Activated CD4-positive, alpha-beta T cell treated with anti-CD3 and anti-CD28 coated beads, Interleukin-2, Interleukin-4, amounts not matched to agents 100 ng/mL and 50 ng/mL, durations not matched to agents 16 hours and 8 hours (primary cell): ENCODE data around the gene ENTPD2.

Experiments used
- DNase-seq: peaks from one replicate; pipeline ENCODE4 v3.0.0-alpha.2; 2020; ENCODE audit warnings: low spot score

Gene ENTPD2

DNA sequence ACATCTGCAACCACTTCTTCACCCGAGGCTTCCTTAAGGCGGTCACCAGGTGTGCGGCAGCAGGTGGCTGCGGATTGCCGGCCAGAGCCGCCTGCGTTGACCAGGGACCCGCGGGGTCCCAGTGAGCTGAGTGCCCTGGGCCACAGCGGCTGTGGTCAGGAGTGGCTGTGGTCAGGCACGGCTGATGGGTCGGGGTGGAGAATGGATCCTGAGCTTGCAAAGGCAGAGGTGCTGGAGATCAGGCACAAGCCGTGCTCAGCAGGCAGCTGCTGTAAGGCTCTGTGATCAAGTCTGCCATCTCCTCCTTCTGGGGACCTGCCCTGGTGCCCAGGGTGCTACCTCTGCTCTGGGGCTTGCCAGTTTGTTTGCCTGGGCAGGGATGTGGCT, 25.5 kb upstream of the ENTPD2 start:
- DNase-seq, result no peak

DNA sequence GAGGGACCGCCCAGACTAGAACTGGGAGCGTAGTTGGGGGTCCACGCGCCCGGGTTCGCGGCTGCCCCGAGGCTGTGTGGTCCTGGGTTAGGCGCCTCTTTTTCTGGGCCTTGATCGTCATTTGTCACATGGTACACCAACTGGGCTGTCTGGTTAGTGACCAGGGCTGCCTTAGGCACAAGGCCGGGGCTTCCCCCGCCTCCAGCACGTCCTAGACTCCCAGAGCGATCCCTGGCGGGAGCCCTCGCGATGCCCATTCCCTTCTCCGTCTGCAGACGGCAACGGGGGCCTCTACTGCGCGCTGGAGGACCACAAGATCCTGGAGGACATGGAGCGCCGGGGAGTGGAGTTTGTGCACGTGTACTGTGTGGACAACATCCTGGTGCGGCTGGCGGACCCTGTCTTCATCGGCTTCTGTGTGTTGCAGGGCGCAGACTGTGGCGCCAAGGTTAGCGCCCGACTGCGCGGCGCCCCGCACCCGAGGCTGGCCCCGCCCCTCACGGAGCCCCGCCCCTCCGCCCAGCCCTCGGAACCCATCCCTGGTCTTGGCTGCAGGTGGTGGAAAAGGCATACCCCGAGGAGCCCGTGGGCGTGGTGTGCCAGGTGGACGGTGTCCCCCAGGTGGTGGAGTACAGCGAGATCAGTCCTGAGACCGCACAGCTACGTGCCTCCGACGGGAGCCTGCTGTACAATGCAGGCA, 25.0 kb upstream of the ENTPD2 start:
- DNase-seq, result no peak

DNA sequence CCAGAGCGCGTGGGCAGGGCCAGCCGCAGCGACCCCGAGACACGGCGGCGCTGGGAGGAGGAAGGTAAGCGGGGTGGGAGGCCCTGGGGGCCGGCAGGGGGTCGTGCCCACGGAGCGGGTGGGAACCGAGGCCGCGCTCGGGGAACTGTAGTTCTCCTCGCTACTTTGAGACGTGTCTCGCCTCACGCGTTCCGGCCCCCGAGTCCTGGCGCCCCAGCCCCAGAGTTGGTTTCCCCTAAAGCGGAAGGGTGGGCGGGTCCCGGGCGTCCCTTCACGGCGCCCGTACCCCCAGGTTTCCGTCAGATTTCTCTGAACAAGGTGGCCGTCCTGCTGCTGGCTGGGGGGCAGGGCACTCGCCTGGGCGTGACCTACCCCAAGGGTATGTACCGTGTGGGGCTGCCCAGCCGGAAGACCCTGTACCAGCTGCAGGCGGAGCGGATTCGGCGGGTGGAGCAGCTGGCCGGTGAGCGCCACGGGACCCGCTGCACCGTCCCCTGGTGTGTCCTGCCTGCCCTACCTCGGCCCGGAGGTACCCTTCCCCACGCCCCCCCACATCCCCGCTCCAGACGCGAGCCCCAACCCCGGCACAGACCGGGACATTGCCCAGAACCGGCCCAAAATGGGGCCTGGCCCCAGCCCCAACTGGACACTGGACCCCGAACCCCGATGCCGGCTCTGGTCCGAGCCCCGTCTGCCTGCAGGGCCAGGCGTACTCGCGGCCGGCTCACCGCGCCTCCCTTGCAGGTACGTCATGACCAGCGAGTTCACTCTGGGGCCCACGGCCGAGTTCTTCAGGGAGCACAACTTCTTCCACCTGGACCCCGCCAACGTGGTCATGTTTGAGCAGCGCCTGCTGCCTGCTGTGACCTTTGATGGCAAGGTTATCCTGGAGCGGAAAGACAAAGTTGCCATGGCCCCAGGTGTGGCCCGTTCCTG, 24.2 kb upstream of the ENTPD2 start:
- DNase-seq, result peak; percentile 38

DNA sequence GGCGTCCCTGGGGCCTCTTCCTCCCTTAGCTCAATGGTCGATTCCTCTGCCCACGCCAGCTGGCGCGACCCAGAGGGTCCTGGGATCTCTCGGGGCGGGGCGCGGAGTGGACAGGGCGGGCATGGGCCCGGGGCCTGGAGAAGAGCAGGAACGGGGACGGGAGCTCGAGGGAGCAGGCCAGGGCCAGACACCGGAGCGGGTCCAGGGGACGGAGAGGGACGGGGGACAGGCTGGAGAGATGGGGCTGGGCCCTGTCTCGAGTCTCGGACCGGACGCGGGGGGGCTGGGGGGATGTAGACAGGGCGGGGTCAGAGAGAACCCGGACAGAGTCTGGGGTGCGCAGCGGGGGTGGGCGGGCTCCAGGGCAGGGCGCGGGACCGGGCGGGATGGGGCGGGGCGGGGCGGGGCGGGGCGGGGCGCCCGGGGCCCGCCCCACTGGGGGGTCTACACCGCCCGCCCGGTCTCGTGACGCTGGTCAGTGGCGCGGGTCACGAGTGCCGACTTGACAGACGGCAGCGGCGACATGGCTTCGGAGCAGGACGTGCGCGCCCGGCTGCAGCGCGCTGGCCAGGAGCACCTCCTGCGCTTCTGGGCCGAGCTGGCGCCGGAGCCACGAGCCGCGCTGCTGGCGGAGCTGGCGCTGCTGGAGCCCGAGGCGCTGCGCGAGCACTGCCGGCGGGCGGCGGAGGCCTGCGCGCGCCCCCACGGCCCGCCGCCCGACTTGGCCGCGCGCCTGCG, 23.3 kb upstream of the ENTPD2 start, which contains the start of gene UAP1L1:
TSS of gene UAP1L1 (plus strand) at position 508 of the 738 bp plus-strand sequence. CDS start at position 524, 16 bp downstream.
- peak; percentile 51 for DNase-seq

DNA sequence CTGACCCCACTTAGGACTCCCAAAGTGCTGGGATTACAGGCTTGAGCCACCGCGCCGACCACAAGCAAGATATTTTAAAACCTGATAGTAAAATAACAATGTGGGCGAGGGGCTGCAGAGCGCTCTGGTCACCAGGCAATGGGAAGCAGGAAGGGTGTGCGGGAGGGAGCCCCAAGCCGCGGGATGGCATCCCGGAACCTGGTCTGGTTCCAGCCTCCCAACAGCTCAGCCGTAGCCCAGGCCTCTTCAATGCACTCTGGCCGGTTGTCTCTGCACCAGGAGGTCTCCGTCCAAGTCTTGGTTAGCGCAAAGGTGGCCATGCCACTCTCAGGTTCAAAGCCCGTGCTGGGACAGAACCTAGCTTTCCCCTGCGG, 22.8 kb upstream of the ENTPD2 start:
- DNase-seq, result no peak

DNA sequence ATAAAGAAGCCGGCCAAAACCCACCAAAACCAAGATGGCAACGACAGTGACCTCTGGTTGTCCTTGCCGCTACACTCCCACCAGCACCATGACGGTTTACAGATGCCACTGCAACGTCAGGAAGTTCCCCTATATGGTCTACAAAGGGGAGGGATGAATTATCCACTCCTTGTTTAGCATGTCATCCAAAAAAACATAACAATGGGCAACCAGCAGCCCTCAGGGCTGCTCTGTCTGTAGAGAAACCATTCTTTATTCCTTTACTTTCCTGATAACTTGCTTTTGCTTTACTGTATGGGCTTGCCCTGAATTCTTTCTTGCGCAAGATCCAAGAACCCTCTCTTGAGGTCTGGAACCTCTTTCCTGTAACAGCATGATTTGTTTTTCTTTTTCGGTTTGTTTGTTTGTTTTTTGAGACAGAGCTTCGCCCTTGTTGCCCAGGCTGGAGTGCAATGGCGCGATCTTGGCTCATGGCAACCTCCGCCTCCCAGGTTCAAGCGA, 21.5 kb upstream of the ENTPD2 start:
- no peak for DNase-seq

DNA sequence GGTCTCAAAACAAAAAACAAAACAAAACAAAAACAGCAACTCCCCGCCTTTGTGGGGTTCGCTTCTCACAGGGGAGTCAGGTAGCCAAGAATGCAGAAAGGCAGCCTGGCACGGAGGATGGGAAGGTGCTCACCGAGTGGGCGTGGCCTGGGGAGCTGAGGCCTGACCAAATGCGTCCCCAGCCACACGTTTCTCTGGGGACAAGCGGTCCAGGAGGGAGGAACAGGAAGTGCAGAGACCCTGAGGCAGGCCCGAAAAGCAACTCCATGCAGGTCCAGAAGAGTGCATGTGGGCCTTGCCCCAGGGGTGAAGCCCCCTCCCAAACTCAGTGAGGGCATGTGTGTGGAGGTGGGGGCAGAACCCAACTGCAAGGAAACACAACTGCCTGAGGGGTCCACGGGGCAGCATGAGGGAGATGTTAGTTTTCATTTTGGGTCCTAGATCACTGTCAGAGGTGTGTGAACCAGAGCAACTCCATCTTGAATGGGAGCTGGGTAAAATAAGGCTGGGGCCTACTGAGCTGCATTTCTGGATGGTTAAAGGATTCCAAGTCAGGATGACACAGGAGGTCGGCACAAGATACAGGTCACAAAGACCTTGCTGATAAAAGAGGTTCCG, 20.9 kb upstream of the ENTPD2 start:
- DNase-seq, result no peak

DNA sequence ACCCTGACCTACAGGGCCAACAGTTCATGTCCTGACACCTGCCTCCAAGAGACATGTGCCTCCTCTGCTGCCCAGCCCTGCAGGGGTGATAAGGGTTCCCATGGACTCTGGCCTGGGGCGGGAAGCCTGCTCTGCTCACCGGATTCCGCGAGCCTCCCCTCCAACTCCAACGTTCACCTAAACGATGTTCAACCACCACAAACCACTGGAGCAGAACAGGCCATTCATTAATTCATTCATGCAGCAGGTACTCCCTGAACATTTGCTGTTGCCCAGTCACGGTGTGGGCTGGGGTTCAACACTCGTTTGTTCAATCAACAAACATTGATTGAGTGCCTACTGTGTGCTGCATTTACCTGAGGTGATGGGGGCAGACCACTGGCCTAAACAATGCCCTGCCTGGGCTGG, 20.1 kb upstream of the ENTPD2 start:
- DNase-seq, result no peak

DNA sequence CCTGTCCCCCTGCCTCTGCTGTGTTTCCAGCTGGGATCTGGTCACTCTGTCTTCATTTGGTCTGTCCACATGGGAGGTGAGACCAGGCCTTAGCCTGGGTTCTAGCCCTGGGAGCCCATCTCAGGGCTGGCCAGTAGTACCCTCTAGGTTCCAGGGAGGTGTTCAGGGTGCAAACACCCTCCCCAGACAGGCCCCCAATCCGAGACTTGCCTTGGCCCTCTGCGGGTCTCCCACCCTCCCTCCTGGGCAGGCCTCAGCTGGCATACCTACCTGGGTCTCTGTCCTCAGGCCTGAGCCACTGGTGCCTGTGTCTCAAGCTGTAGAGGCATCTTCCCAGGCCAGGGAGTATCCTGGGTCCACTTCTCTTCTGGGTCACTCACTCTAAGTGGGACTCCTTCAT, 17.4 kb upstream of the ENTPD2 start:
- no peak for DNase-seq

DNA sequence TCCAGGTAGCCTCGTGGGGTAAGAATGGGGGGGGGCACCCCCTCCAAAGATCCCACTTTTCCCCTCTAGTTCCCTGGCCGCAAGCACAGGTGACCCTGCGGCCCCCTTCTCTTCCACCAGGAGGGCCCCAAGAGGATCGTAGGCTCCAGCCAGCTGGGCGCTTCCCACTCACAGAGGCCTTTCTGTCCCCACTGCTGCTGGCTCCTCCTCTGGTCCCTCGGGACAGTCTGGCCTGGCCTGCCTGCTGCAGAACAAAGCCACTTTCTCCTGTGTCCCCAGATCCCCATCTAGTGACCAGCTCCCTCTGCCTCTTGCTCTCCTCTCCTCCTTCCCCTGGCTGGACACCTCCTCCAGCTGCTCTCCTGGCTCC, 17.0 kb upstream of the ENTPD2 start:
- DNase-seq, result no peak

DNA sequence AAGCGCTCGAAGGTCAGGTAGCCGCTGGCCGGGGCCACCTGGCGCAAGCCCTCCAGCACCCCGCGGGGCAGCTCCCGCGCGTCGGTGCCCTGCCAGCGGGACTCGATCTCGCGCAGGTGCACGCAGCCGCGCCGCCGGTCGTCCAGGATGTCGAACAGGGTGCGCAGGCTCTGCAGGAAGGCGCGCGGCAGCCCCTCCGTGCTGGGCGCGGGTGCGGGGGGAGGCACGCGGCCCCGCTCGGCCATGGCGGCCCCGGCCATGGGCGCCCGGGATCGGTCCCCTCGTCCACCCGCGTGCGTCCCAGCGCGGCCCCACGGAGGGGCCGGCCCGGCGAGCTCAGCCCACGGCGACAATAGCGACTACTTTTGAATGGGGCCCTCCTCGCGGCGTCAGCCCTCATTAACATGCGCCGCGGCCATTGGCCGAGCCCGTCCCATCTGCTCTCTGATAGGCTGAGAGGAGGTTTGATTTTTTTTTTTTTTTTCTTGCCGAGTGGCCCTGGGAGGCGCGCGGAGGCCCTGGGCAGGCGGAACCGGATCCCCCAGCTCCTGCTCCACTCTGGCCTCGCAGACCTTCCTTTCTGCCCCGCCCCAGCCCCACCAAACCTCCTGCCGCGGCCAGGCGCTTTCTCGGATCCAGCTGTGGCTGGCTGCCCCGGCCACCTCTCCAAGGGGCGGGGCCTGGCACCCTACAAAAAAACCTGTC, 16.5 kb upstream of the ENTPD2 start, which contains the start of gene SAPCD2:
TSS of gene SAPCD2 (minus strand) at position 357 of the 705 bp plus-strand sequence. CDS start at position 260, 97 bp downstream.
- peak; percentile 88 for DNase-seq

DNA sequence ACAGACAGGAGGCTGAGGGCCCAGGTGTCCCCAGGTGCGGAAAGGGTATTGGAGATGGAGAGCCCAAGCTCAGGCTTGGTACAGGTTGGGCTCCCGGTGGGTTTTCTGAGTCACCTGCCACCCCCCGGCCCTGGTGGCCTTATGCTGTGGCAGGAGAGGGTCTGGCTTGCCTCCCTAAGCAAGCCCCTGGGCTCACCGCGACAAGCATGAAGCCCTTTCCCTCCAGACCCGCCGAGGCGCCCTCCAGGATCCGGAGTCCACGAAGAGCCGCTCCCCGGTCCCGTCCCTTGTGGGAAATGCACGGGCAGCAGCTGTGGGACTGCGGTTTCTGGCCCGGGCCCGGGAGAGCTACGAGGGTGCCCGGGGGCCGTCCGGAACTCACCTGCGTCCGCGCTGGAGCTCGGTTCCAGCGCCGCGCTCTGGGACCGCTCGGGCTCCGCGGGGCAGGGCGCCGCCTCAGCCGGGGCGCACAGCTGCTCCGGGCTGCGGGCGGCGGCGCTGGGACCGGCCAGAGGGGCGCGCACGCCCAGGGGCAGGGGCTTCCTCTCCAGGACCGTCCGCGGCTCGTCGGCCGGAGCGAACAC, 15.7 kb upstream of the ENTPD2 start:
- no peak for DNase-seq

DNA sequence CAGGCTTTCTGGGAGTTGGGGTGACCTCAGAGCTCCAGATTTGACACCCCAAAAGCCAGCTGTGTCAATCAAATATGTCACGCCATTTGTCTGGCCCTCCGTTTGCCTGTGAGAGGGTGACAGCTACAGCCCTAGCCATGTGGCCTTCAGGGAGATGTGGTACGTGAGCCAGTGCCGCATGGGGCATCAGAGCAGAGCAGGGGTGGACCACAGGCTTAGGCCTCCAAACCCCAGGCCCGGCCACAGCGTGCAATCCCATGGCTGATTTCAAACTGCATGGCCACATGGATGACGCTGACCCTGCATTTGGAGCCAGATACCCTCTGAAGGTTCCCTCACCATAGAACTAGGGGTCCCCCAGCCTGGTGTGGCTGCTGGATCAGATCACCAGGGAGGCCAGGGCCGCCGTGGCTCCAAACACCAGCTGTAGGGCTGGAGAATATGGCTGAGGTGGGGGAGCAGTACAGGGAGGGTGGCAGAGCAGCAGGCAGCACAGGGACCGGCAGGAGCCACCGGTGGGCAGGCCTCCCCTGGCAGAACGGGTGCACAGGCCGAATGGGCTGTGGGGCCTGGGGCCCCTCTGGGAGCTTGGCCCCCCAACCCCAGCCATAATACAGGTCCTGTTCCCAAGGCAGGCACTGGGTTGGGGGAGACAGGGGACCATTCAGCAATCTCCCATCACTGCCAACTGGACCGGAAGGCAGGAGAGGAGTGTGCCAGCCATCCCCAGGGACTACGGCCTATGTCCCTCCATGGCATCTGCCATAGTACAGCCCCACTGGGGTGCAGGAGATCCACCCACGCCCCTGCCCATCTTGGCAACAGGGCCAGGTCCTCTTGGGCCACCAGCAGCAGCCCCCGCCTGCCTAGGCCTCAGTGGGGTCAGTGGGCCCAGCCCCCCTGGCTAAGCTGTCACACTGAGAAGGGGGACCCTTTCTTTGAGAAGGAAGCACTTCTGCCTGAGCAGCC, 15.0 kb upstream of the ENTPD2 start:
- no peak for DNase-seq

DNA sequence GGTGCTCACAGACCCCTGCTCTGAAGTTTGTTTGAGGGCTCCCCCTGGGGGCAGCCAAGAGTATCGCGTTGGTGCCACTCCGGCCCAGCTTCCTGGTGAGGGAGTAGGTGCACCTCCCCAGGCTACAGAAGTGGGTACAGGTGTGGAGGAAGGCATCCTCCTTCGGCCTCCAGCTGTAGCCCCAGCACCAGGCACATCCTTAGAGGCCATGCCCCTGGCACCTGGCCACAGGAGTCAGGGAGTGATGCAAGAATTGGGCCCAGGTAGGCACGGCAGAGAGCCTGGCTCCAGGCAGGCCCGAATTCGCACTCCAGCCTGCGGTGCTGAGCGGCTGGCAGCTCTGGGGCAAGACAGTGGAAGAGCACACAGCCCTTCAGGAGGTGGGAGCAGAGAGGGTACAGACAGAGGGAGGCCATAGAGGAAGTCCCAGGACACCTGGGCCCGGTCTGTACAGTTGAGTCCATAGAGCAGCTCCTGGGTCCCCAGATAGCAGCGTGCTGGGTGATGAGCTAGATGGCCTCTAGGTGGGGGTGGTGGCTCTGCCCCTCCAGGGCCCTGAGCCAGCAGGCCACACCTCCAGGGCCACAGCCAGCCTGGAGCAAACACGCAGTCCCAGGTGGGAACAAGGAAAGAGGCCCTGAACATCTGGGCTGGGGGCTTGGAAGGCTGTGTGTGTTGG, 14.1 kb upstream of the ENTPD2 start:
- peak; percentile 91 for DNase-seq

DNA sequence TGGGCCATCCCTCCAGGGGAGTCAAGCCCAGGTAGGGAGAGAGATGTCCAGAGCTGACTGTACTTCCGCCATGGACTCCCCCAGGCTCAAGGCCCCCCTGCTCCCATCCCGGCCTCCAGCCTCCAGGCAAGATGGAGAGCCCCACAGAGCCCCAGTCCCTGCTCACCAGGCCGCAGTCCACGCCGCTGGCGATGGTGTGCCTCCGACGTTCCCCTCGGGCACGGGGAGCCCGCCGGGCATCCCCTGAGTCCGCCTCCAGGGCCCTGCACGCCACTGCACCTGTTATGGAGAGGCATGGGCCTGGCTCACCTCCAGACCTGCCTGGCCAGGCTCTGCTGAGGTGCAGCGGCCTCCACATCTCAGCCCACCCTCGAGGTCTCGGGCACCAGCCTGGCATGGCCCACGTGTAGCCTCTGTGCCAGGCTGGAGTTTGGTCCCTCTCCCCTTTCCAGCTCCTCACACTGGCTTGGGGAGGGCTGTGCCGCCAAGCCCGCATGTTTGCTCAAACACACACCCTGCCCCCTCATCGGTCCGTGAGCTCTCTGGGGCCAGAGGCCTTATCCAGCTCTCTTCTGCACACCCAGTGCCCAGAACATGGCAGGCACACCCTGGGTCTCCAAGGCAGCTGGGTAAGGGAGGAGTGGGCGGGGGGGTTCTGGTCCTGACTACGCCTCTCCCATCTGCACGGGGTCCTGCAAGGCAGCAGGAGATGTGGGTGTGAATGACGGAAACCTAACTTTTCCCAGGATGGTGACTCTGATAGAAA, 12.4 kb upstream of the ENTPD2 start:
- no peak for DNase-seq

DNA sequence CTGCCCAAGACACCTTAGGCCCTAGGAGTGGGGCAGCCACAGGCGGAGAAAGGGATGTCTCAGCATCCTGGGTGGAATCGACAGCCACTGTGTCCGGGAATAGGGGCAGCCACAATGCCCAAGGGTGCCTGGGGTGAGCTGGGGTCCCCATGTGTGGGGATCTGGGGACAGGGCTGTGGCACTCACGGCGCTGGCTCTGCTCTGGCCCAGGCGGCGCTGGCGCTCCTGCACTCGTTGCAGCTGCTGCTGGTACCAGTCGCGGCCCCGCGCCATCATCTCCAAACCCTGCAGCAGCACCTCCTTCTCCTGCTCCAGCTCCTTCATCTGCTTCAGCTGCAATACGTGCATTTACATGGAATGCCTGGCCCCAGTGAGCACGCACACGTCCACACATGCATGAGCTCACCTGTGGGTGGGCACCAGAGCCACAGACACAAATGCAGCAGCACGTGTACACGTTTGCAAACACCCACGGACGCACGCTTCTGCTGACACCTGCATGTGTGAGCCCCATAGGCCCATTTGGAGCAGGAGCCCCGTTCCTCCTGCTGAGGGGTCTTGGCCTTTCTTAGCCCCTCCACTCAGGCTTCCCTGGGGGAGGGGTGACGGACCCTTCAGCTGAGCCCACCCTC, 11.6 kb upstream of the ENTPD2 start:
- no peak for DNase-seq

DNA sequence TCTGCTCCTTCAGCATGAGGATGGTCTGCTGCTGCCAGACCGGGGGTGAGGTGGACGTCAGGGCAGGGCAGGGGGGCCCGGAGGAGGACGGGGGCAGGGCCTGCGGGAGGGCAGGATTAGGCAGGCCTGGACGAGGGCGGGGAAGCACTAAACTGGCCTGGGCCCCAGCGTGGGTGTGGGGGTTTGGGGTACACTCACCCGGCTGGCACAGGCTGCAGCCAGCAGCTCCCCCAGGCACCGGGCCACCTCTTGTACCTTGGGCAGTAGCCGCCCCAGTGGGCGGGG, 11.0 kb upstream of the ENTPD2 start:
- no peak for DNase-seq
